NB4 (cell line): ENCODE data around the gene WASL.

Experiments used
- MYC ChIP-seq: IDR thresholded peaks from 2 replicates; pipeline ENCODE4 v1.6.1; 2011; ENCODE audit warnings: low read depth, low read length
- POLR2A ChIP-seq: IDR thresholded peaks from 2 replicates; pipeline ENCODE4 v1.6.1; 2011; ENCODE audit warnings: mild to moderate bottlenecking; ENCODE audit not compliant: insufficient read length; ENCODE audit errors: extremely low read depth
- TF ChIP-seq, protein P1 (sequence below): IDR thresholded peaks from one replicate; pipeline ENCODE4 v1.5.1; 2012; ENCODE audit warnings: low read depth, low read length
- TF ChIP-seq, protein P2 (sequence below): IDR thresholded peaks from 2 replicates; pipeline ENCODE4 v1.6.1; 2011; ENCODE audit warnings: low read depth, low read length

DNA sequence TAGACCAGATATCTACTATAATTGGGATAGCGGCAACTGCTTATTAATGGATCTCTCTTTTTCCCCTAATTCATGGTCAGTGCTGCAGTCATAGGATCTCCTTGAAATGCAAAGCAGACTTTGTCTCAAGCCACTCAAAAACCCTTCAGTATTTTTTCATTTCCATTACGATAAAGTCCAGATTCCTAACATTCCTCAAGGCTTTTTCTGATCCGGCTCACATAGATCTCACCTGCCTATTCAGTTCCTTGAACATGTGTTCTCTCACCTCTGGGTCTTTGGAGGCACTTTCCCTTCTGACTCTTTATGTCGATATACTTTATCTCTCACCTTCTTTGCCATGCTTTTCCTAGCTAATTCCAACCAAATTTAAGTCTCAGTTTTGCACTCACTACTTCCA lies 25.7 kb upstream of the WASL start:
- TF ChIP-seq, protein P1, sequence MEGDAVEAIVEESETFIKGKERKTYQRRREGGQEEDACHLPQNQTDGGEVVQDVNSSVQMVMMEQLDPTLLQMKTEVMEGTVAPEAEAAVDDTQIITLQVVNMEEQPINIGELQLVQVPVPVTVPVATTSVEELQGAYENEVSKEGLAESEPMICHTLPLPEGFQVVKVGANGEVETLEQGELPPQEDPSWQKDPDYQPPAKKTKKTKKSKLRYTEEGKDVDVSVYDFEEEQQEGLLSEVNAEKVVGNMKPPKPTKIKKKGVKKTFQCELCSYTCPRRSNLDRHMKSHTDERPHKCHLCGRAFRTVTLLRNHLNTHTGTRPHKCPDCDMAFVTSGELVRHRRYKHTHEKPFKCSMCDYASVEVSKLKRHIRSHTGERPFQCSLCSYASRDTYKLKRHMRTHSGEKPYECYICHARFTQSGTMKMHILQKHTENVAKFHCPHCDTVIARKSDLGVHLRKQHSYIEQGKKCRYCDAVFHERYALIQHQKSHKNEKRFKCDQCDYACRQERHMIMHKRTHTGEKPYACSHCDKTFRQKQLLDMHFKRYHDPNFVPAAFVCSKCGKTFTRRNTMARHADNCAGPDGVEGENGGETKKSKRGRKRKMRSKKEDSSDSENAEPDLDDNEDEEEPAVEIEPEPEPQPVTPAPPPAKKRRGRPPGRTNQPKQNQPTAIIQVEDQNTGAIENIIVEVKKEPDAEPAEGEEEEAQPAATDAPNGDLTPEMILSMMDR = no peak
- TF ChIP-seq MYC (no peak), POLR2A (no peak)
- TF ChIP-seq, protein P2, sequence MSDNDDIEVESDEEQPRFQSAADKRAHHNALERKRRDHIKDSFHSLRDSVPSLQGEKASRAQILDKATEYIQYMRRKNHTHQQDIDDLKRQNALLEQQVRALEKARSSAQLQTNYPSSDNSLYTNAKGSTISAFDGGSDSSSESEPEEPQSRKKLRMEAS = no peak
